HG03175 (cell line): ENCODE data around the gene RAB25.
"Not testable (repeated sequence)": the region's sequence is repeated elsewhere in the genome, so short reads cannot be mapped to it uniquely, and the experiment has no call there.

Experiments used
- ATAC-seq: cut with Tn5 transposase; IDR thresholded peaks from one replicate; pipeline ENCODE4 v1.9.1; 2021; ENCODE audit warnings: mild to moderate bottlenecking, moderate library complexity; ENCODE audit not compliant: unreplicated experiment

Gene RAB25

DNA sequence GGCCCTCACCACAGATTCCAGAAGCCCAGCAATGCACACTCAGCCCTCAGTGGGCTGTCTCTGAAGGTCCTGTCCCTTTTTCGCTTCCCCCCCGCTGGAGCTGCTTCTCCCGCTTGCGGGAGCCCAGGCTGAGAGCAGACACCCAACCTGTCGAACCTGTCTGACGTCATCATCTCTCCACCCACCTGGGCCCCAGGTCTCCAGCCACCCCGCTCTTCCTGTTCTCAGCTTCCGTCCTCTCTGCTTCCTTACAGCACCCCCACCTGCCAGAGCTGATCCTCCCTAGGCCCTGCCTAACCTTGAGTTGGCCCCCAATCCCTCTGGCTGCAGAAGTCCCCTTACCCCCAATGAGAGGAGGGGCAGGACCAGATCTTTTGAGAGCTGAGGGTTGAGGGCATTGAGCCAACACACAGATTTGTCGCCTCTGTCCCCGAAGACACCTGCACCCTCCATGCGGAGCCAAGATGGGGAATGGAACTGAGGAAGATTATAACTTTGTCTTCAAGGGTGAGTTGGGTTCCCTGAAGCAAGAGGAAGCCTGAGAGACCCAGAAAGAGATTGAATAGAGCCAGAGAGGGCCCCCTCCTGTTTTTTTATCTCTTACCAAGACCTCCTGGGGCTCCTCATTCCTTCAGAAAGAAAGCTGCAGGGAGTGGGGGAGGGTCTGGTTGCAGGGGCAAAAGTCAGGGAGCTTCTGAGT is at the start of gene RAB25:
Gene RAB25, plus strand, starts transcription at position 224 of the 700 bp plus-strand sequence. Its CDS starts 241 bp downstream, at position 465.
- no peak for ATAC-seq

DNA sequence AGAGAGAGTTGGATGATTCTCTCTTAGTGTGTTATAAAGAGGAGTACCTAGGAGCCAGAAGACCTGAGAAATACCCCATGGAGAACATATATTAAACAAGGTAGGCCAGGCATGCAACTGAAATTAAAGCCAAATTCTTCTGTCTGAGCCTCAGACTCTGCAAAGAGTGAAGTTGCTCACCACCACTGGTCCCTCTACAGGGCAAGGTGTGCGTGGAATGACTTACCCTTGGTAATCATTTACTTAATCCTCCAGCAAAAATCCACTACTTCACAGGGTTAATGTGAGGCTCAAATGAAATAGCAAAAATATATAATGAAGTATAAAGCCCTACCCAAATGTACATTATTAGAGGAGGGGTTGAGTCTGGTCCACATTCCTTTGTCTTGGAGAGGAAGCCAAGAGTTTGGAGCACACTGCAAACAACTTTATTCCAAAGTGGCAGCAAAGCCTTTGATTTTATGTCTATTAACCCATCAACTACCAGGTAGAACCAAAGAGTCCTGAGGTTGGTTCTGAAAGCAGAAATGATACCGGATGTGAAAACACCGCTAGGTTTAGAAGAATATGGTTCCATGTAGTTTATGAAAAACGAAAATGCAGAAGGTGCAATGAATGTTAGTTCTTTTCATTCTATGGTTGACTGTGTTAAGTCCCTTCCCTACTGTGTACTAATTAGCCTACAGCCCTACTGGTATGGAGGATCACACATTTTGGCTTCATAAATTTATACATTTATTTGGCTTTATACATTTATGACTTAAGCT is 48.7 kb upstream of the RAB25 start:
- peak; percentile 79 for ATAC-seq

DNA sequence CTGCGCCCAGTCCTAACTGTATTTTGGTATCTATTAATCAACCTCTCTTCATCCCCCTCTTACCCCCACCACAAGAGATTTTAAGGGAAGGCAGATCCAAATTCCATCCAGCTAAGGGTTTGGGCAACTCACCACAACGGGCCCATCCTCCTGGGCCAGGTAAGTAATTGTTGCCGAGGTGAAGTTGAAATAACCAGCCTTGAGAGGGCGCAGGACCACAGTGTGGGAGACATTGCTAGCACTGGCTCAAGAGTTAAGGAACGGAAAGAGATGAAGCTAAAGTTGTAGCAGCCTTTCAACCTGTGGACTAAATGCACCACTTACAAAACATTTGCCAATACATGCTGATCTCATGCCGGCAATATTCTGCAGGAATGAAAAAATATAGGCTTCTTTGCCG is 46.1 kb upstream of the RAB25 start:
- no peak for ATAC-seq

DNA sequence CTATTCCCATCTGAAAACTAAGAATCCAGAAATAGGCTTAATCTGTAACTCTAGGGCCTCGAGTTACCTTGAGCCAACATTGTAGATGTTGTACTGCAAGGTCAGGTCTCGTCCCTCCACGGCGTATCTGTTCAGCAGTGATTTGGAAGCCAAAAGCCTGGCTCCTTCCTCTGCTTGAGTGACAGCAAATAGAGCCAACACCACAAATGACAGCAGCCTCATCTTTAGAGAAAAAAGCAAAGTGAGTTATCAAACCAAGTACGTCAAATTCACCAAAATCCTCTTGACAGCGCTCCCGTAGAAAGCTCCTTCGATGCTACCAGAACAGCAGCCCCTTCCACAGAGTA is 41.0 kb upstream of the RAB25 start:
- no peak for ATAC-seq

DNA sequence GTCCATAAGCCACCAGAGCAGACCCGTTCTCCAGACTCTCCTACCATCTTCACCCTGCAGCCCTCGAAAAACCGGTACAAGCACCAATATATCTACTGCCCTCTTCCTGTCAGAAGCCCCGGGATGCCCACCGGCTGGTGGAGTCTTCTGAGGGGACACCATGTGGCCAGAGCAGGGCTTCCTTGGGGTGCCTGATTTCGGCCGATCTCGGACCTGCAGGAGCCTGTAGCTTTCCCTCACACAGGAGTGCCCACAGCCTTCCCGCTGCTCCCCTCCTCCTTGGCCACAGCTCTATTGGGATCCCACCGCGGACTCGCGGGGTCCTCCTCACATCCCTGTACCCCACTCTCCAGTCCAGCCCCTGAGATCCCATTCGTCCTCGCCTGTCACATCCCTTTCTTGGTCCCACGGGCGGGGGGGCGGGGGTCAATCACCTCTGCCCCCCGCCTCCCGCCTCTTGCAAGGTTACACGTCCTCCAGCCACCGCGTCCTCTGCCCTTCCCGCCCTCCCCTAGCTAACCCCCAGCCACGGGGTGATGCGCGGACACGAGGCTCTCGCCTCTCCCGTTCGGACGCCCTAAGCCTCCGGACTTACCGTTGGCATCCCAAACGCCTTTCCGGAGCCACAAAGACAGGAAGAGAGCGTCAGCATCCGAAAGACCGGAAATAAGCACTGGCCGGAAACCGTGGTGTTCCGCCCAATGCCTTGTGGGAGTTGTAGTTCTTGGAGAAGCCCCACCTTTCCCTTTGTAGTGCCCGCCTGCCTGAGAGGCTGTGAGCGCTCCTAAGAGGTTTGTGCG is 40.5 kb upstream of the RAB25 start, which contains the start of gene SSR2:
Gene SSR2, minus strand, starts transcription at position 659 of the 800 bp plus-strand sequence. CDS start 784 bp downstream, outside the sequence.
- peak; percentile 96 for ATAC-seq

DNA sequence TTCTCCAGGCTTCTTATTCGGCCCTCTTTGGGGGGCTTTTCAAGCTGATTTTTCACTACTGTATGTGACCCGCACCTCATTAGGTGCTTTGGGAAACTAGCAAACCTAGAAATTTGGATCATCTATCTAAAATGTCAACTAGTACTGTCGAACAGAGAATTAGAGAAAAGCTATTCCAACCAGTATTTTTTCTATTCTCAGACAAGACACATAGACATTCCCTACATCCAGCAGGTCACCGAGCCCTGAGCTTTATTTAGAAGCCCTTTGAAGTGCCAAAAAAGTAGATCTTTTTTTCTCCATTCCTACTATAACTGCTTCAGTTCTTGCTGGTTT is 39.9 kb upstream of the RAB25 start:
- no peak for ATAC-seq

DNA sequence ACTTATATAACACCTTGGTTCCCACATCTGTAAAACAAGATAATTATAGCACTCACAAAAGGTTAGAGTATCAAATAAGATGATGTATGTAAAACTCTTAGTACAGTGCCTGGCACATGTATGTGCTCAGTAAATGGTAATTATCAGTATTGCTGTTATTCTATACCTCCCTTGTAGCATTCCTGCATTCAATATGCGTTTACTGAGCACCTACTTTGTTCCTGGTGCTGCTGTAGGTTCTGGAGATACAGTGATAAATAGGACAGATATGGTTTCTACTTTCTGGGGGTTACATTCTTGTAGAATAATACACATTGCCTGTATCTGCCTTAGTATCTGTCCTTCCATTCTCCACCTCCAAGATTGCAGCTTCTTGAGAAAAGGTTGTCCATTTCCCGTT is 39.0 kb upstream of the RAB25 start:
- no peak for ATAC-seq

DNA sequence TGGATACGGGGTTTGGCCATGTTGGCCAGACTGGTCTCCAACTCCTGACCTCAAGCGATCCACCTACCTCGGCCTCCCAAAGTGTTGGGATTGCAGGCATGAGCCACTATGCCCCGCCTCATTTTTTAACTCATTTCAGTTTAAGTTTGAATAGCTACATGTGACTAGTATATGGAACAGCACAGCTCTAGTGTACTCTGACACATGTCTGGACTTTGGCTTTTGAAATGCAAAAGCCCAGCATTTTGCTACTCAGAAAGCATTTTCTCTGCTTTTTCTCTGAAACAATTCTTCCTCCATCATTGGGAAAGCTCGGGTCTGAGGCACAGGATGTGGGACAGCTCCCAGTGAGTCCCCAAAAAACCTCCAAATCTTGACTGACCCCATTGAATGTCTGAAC is 36.2 kb upstream of the RAB25 start:
- ATAC-seq = no peak

DNA sequence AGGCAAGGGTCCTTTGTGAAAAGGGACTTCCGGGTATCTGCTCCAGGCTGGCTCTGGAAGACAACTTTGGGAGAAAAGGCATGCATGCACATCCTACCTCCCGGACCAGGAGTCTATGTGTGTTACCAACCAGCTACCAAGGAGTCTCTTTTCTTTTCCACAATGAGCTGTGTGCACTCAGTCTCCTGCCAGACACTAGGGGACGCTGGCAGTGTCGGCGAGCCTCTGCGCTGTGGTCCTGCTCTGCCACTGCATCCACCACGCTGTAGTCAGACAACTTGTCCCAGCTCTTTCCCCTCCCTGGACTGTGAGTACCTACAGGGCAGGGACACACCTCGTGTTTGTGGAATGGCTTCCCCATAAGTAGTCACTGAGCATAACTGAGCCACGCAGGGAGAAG is 35.1 kb upstream of the RAB25 start:
- ATAC-seq = no peak

DNA sequence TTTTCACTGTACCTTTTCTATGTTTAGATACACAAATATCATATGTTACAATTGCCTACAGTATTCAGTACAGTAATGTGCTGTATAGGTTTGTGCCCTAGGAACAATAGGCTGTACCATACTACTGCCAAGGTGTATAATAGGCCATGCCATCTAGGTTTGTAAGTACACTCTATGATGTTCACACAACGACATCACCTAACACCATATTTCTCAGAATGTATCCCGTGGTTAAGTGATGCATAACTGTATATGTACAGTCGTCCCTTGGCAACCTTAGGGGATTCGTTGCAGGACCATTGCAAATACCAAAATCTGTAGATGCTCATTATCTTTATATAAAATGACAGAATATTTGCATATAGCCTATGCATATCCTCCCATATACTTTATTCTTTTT is 34.4 kb upstream of the RAB25 start:
- no peak for ATAC-seq

DNA sequence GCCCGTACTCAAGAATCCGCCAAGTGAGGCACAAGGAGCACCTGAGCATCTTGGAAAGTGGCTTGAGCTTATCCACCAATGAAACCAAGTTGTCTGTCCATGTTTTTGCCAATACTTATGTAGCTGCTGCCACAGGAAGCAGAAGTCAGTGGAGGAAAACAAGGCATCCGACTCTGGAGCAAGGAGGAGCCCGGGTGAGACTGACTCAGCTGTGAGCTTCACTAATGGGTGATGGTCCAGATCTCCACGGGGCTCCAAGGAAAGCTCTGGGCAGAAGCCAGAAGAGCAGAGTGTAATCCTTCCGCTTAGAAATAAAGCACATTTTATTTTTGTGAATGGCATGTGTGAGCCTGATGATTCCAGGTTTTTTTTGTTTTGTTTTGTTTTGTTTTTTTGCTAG is 27.9 kb upstream of the RAB25 start:
- ATAC-seq = no peak

DNA sequence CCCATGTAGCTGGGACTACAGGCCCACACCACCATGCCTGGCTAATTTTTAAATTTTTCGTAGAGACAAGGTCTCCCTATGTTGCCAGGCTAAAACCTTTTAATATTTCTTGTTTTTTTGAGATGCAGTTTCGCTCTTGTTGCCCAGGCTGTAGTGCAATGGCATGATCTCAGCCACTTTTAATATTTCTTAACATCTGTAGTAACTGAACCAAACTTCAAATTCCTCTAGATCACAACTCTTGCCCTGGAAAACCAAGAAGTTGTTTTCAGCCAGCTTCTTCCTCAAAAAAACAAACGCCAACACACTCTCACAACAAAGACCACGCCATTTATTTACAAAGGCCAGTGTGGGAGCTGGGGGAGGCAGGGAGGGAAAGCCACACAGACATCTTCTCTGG is 26.0 kb upstream of the RAB25 start:
- not testable (repeated sequence) for ATAC-seq

DNA sequence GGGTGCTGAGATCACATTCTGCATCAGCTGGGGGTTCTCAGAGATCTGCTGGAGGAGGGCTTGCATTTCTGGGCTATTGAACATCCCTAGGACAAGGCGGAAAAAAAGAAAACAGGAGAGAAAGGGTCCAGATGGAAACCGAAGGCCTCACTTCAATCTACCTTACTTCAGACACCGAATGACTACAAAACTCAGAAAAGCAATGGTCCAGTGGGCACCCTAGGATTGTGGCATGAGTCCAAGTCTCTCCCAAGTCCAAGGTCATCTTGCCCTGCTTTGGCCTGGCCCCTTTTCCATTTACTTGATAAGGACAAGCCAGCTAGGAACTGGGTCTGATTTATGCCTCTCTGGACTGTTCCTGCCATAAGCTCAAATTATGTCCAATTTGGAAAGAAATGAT is 18.1 kb upstream of the RAB25 start:
- ATAC-seq = no peak

DNA sequence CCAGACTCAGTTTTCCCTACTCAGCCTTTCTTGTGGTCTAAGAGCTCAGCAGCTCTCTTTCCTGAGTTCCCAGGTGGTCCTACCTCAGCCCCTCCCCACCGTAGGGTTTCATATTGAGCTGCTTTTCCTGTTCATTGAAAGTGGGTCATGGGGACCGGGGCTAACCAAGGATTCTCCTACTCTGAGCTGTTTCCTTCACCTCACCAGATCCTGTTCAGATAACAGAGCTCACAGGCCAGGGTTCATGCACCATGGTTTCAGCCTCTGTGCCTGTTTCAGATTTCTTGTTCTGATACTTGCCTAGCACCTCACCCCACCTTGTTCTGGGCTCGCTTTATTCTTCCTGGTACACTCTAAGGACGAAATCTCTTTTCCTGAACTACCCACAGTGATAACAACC is 15.9 kb upstream of the RAB25 start:
- no peak for ATAC-seq

DNA sequence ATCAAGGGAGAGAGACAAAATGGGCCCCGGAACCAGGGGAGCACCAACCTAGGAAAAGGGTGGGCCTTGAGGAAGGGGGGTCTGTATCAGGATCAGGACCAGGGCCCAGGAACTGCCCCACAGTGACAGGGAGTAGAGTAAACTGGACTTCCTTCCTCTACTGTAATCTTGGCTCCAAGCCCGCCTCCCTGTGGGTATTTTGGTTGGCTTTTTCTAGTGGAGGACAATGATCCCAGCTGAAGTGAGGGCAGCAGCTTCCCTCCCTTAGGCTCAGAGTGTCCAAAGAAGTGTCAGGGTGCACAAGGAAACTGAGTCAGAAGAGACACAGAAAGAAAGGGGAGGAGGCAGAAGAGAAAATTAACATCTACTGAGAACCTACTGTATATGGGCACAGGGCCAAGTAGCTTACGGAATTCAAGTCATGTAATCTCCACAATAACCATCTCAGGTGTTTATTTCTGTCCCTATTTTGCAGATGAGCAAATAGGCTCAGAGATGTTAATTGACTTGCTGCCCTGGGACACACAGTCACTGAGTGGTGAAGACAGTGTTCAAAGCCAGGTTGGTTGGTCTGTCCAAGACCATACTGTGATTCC is 12.2 kb upstream of the RAB25 start:
- no peak for ATAC-seq

DNA sequence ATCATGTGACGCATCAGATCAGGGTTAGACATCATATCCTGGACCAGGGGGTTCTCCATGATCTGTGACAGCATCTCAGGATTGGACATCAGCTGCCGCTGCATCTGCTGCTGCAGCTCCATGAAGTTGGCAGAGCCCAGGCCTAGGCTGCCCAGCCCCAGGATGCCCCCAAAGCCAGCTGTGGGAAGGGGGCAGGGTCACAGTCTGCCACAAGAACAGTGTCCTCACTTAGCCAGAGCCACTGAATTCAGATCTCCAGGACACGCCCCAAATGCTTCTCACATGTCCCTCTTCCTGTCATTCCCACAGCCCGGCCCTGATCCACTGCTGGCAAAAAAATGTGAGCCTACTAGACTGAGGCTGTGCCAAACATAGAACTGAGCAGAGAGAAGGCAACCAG is 10.6 kb upstream of the RAB25 start:
- no peak for ATAC-seq

DNA sequence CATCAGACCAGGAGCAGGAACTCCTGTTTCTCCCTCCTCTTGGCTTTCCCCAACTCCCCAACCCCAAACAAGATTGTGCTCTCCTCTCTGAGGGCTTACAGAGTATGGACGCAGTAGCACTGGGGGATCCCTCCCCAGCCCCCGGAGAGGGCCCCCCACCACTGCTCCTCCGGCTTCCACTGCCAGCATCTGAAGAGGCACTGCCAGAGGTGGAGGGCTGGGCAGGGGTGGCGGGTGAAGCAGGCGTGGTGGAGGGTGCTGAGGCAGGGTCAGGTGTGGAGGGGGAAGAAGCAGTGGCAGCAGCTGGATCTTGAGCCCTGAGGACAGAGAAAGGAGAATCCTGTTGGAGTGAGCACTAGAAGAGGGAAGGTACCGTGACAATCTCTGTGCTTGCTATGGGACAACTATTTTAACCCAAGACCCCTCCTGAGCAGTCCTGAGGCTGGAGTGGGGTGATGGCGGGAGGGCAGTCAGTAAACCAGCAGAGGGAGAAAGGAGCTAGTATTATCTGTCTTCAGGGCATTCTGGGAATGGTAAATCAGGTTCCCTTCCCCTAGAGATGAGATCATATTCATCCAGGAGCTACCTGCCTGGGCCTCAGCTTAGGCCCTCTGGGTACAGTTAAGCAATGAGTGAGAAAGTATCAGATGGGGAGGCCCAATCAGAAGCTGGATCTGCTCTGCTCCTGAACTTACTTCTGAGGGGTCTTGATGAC is 9.8 kb upstream of the RAB25 start:
- ATAC-seq = no peak

DNA sequence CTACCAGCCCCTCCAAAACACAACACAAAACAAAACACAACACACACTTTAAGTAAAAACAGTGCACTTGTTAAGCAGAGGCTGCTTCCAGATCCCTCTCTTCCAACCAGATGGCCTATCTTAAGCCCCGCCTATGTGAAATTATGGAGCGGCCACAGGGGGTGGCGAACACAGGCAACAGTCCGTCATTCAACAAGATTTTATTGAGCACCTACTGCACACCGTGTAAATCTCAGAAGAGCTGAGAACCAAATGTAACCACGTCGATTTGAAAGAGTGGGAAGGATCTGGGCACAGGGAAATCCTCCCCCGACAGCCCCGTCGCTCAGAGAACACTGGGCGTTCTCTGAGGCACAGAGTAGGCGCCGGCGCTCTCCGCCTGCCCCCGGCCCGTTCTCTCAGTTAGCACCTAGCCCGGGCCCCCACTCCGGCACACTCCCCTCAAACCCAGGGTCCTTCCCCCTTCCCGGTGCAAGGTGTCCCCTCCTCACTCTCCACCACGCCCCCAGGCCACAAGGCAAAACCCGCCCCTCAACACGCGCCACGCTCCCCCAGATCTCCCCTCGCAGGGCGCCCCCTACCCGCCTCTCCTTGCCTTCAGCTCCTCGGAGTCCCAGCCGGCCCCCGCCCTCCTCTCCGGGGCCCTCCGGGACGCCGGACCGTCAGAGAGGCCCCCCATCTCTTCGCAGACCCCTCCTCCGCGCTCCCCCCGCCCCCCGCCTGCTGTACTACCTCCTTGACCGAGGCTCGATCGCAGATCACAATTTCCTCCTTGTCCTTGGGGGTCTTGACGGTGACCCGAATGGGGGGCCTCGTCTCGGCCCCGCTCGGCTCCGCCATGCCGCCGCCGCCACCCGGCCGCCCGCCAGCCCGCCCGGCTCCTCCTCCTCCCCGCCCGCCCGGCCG is 7.8 kb upstream of the RAB25 start:
- ATAC-seq = peak; percentile 21

DNA sequence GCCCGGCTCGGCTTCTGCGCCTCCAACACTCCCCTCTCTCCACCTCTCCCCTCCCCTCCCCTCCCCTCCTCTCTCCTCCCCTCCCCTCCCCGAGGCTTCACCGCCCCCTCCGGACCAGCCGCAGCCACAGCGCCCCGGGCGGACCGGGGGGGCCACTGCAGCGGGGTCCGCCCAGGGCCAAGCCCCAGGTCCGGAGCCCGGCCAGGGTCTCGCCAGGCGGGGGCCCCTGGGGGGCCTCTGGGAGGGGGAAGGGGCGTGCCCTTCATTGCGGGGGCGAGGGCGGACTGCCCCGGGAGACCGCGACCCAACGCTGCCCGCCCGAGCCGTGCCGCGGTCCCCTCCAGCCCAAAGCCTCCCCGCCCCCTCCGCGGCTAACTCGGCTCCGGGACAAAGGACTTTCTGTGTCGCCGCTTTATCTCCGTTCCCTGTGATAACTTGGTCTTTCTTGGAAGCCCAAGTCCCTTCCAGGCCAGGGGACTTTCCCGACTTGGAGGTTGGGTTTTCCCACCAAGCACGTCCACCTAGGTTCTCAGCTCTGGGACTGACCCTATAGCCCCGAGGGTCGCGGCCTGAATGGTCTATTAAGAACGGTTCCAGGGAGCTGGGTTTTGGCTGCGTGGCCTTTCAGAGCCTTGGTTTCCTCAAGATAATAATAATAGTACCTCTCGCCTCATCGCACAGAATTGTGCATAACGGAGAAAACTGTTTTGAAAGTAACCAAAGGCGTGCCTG is 7.0 kb upstream of the RAB25 start, which contains the start of gene UBQLN4:
Gene UBQLN4, minus strand, starts transcription at position 31 of the 732 bp plus-strand sequence. CDS start 97 bp downstream, outside the sequence.
- peak; percentile 51 for ATAC-seq
